HG03342 (cell line): ENCODE results near the gene TEX12.

Source experiments
- ATAC-seq: cut with Tn5 transposase; IDR thresholded peaks from one replicate; pipeline ENCODE4 v1.9.1; 2021; ENCODE audit warnings: mild to moderate bottlenecking, moderate library complexity; ENCODE audit not compliant: unreplicated experiment

TEX12 gene

GRCh38 chr11:112210890-112211289 is 43.7 kb downstream of the TEX12 start:
- no peak for ATAC-seq

- no peak for ATAC-seq
These were observed 44.4 kb downstream of the TEX12 start for GRCh38 chr11:112211536-112211935.

GRCh38 chr11:112212290-112212689 is 45.1 kb downstream of the TEX12 start:
- no peak for ATAC-seq

- no peak for ATAC-seq
These were observed 45.5 kb downstream of the TEX12 start for GRCh38 chr11:112212710-112213109.

GRCh38 chr11:112213753-112214152 is 46.6 kb downstream of the TEX12 start:
- ATAC-seq, result no peak

- no peak for ATAC-seq
These were observed 48.4 kb downstream of the TEX12 start for GRCh38 chr11:112215621-112216020.

GRCh38 chr11:112216561-112217105 is 49.5 kb downstream of the TEX12 start:
- ATAC-seq, result no peak

GRCh38 chr11:112219476-112220232 is 52.5 kb downstream of the TEX12 start:
- ATAC-seq, result peak; percentile 93

GRCh38 chr11:112221274-112221835 is 54.2 kb downstream of the TEX12 start:
- no peak for ATAC-seq
